ENCODE results near the gene PPP1R37. TPM values are rescaled to one million over a fixed set of nuclear protein-coding genes. Genes with fewer than 3 reads are reported as not detected.

The PPP1R37 gene
- total RNA-seq (2013) = 13.5 TPM
- polyA plus RNA-seq (10 to 100 TPM in 1 of 3 donors, under 1 TPM in 2; 0.10 to 11.8 (median 0.22) TPM), polyA minus RNA-seq (10.0 and 22.6 TPM in 2 replicates), total RNA-seq (5.0 to 11.8 (median 6.3) reads per million in 11 experiments)

DNA sequence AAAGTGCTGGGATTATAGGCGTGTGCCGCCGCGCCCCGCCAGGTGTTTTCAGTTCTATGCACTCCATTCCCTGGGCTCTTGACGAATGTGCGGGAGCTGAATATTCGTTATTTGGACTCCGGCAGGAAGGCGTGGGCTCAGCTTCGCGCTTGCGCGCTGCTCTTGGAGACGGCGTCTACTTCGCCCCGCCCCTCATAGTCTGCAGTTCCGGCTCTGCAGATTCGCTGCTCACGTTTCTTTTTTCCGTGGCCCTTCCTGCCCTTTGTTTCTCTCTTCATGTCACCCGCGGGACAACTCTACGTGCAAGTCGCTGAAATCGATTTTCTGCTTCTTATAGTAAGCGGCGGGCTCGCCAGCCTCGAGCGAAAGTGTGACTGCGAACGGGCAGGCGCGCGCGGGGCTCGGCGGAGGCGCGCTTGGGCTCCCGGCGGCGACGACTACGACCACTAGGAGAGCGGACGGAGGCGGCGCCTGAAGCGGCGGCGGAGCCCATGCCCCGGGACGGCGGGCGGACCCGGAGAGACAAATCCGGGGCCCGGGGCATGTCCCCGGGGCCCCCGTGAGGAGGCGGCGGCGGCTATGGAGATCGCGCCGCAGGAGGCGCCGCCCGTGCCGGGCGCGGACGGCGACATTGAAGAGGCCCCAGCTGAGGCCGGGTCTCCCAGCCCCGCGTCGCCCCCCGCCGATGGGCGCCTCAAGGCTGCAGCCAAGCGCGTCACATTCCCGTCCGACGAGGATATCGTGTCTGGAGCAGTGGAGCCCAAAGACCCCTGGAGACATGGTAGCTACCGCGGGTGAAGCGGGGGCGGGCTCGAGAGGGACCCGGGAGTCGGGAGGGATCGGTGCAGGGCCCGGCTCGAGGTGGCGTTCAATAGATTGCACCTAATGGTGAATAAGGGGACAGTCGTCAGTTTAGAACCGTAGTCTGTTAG lies at the start of gene PPP1R37:
Gene PPP1R37, plus strand, starts transcription at position 433 of the 932 bp plus-strand sequence. Its CDS starts 147 bp downstream, at position 580.
- under 1% methylated on average over 103 of the region's 103 CpGs for WGBS (ENCODE audit: insufficient coverage)
- TF ChIP-seq, protein P1, sequence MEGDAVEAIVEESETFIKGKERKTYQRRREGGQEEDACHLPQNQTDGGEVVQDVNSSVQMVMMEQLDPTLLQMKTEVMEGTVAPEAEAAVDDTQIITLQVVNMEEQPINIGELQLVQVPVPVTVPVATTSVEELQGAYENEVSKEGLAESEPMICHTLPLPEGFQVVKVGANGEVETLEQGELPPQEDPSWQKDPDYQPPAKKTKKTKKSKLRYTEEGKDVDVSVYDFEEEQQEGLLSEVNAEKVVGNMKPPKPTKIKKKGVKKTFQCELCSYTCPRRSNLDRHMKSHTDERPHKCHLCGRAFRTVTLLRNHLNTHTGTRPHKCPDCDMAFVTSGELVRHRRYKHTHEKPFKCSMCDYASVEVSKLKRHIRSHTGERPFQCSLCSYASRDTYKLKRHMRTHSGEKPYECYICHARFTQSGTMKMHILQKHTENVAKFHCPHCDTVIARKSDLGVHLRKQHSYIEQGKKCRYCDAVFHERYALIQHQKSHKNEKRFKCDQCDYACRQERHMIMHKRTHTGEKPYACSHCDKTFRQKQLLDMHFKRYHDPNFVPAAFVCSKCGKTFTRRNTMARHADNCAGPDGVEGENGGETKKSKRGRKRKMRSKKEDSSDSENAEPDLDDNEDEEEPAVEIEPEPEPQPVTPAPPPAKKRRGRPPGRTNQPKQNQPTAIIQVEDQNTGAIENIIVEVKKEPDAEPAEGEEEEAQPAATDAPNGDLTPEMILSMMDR (IDR thresholded peaks at IDR 0.05) = peak; percentile 48

DNA sequence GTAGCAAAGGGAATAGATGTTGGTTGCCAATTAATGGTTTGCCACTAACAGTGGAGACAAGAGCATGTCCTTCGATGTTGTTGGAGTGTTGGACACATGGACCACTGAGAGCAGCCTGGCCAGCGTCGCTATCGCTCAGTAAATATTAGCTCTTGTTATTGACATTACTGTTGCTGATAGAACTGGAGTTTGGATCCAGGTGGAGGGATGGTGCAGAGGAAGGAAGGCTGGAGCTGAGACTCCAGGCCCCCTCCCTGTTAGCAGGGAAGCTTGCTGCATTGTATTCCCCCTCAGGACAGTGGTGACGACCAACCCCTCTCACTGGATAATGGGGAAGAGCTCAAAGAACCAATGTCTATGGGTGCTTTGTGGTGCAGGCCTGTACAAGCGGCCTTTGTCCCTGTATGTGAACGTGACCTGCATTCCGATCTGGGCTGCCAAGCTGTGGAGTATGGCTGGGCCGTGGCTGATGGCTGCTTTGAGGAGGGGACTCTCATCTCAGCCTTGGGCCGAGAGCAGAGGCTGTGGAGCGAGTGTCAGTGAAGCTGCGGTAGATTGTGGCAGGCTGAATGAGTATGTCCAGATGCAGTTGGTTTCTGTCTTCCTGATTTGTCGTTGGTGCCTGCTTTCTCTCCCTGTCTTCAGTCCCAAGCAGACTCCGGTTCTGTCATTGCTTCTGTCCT lies 47.2 kb upstream of the PPP1R37 start:
- intact Hi-C loops (cut with micrococcal nuclease) = loop anchor here in 1 of 2 donors (5.0 kb wide), 1 partner anchor 46 kb away; the partner anchor contains the start of gene PPP1R37
- no peak overlapping the region for H3K9ac ChIP-seq (ENCODE audit: insufficient read depth, low read length, poor library complexity, severe bottlenecking)
- 95% methylated on average over 8 of the region's 14 CpGs for WGBS (ENCODE audit: insufficient coverage)
- no peaks in the 10 kb centered on the region for H3K9me3 ChIP-seq (replicated peaks in 1 of 2; ENCODE audit: control insufficient read depth in 1 of 2, insufficient read depth in 1 of 2, low read length in 2 of 2)
- peaks cover 38 to 42% of the 10 kb centered on the region in 2 donors for H3K4me1 ChIP-seq (ENCODE audit: control insufficient read depth in 1 of 2, insufficient read depth in 2 of 2, low read length in 2 of 2)
- H3K36me3 ChIP-seq (replicated peaks in 1 of 2; ENCODE audit: control insufficient read depth in 1 of 2, insufficient read depth in 2 of 2, low read length in 2 of 2) = peaks cover 48 to 74% of the 10 kb centered on the region in 2 donors
- H3K27me3 ChIP-seq (ENCODE audit: control insufficient read depth in 2 of 2, insufficient read depth in 2 of 2, low read length in 2 of 2) = no peaks in the 10 kb centered on the region
- Mint-ChIP-seq H3K27me3 (ENCODE audit: low read depth in 3 of 3) (peaks cover 0 to 2% (median 1%) of the 10 kb centered on the region in 3 donors), H3K4me3 (no peak overlapping the region), H3K27ac (peak overlapping the region; percentile 33 to 95 (median 93)), H3K4me1 (peaks cover 54% of the 10 kb centered on the region), H3K36me3 (peaks cover 48 to 76% of the 10 kb centered on the region in 2 donors), H3K9me3 (no peaks in the 10 kb centered on the region)
- TF ChIP-seq, protein P1 (IDR thresholded peaks at IDR 0.05) = no peak
- H3K79me2 ChIP-seq (ENCODE audit: insufficient read depth, low read length) = peaks cover 99% of the 10 kb centered on the region
- DNase-seq = no peak
- no peak overlapping the region for H3K4me2 ChIP-seq (replicated peaks; ENCODE audit: extremely low read depth, low read length, poor library complexity, severe bottlenecking)
- no peak overlapping the region for H3K4me3 ChIP-seq (replicated peaks in 1 of 3; ENCODE audit: low read depth in 2 of 3, low read length in 3 of 3)
- no peak overlapping the region for H2AFZ ChIP-seq (ENCODE audit: insufficient read depth, low read depth, low read length, poor library complexity, severe bottlenecking)
- peaks cover 95% of the 10 kb centered on the region for H4K20me1 ChIP-seq (ENCODE audit: insufficient read depth, low read length)
- peak overlapping the region; percentile 61 to 72 for H3K27ac ChIP-seq (ENCODE audit: low read depth in 1 of 2, low read length in 2 of 2)

More for the DNA sequence above, at the start of gene PPP1R37:
- intact Hi-C loops (cut with micrococcal nuclease) = loop anchor here in 1 of 2 donors (5.0 kb wide), 2 partner anchors 46 to 84 kb away; partner anchors contain the start of genes BLOC1S3 and TRAPPC6A
- H3K9ac ChIP-seq (ENCODE audit: insufficient read depth, low read length, poor library complexity, severe bottlenecking) = peak within 1 kb of the TSS; percentile 87
- peak; percentile 93 to 96 (median 95) for DNase-seq
- H3K4me2 ChIP-seq (replicated peaks; ENCODE audit: extremely low read depth, low read length, poor library complexity, severe bottlenecking) = peak within 1 kb of the TSS; percentile 100
- peaks cover 22 to 36% of the 10 kb centered on the region in 2 donors for H3K4me1 ChIP-seq (ENCODE audit: control insufficient read depth in 1 of 2, insufficient read depth in 2 of 2, low read length in 2 of 2)
- H3K27me3 ChIP-seq (ENCODE audit: control insufficient read depth in 2 of 2, insufficient read depth in 2 of 2, low read length in 2 of 2) = no peaks in the 10 kb centered on the region
- Mint-ChIP-seq H3K9me3 (no peaks in the 10 kb centered on the region), H3K4me1 (peaks cover 54% of the 10 kb centered on the region), H3K36me3 (peaks cover 5 to 21% of the 10 kb centered on the region in 2 donors), H3K4me3 (peak within 1 kb of the TSS; percentile 87 to 99), H3K27ac (peak within 1 kb of the TSS; percentile 97 to 100 (median 100)), H3K27me3 (ENCODE audit: low read depth in 3 of 3) (peaks cover 0 to 4% (median 0%) of the 10 kb centered on the region in 3 donors)
- peaks cover 54% of the 10 kb centered on the region for H4K20me1 ChIP-seq (ENCODE audit: insufficient read depth, low read length)
- H3K36me3 ChIP-seq (replicated peaks in 1 of 2; ENCODE audit: control insufficient read depth in 1 of 2, insufficient read depth in 2 of 2, low read length in 2 of 2) = peaks cover 6 to 11% of the 10 kb centered on the region in 2 donors
- H3K9me3 ChIP-seq (replicated peaks in 1 of 2; ENCODE audit: control insufficient read depth in 1 of 2, insufficient read depth in 1 of 2, low read length in 2 of 2) = no peaks in the 10 kb centered on the region
- H3K79me2 ChIP-seq (ENCODE audit: insufficient read depth, low read length) = peaks cover 55% of the 10 kb centered on the region
- peak within 1 kb of the TSS; percentile 93 for H2AFZ ChIP-seq (ENCODE audit: insufficient read depth, low read depth, low read length, poor library complexity, severe bottlenecking)
- peak within 1 kb of the TSS; percentile 66 to 96 (median 80) for H3K4me3 ChIP-seq (replicated peaks in 1 of 3; ENCODE audit: low read depth in 2 of 3, low read length in 3 of 3)
- H3K27ac ChIP-seq (ENCODE audit: low read depth in 1 of 2, low read length in 2 of 2) = peak within 1 kb of the TSS; percentile 72 to 96
